CD8-positive, alpha-beta memory T cell (primary cell): ENCODE measurements around the gene SETD3. TPM values are rescaled to one million over a fixed set of nuclear protein-coding genes. Genes with fewer than 3 reads are reported as not detected.

Experiments used
- CTCF ChIA-PET: fragments of 350-600 bp; sonication (Branson Sonifier 250); formaldehyde crosslinking; loops from one replicate; lab custom pipeline; 2021; ENCODE audit warnings: antibody characterized with exemption; lab: Charles Lee
- POLR2A ChIA-PET: fragments of 350-600 bp; sonication (Branson Sonifier 250); formaldehyde crosslinking; loops from one replicate; lab custom pipeline; 2021; ENCODE audit warnings: antibody characterized with exemption; lab: Charles Lee
- DNase-seq, 5 donors: peaks; one replicate each; pipeline versions ENCODE4 v3.0.0 to v3.0.0-alpha.2; 2020 to 2022; ENCODE audit warnings: mixed read lengths in 1 of 5
- H3K27ac ChIP-seq: one replicate; pipeline ENCODE4 v1.7.0; 2013; ENCODE audit warnings: low read depth, mild to moderate bottlenecking, low read length, moderate library complexity
- H3K27me3 ChIP-seq: 2 replicates; pipeline ENCODE4 v1.7.0; 2013; ENCODE audit warnings: low read length, mild to moderate bottlenecking; ENCODE audit not compliant: insufficient read depth, poor library complexity, severe bottlenecking
- H3K36me3 ChIP-seq: 2 replicates; pipeline ENCODE4 v1.7.0; 2013; ENCODE audit warnings: mild to moderate bottlenecking, low read length, moderate library complexity; ENCODE audit not compliant: insufficient read depth
- H3K4me1 ChIP-seq: 2 replicates; pipeline ENCODE4 v1.7.0; 2013; ENCODE audit warnings: mild to moderate bottlenecking, low read length, moderate library complexity; ENCODE audit not compliant: insufficient read depth
- H3K4me3 ChIP-seq: 2 replicates; pipeline ENCODE4 v1.7.0; 2013; ENCODE audit warnings: mild to moderate bottlenecking, low read length
- H3K9me3 ChIP-seq: 2 replicates; pipeline ENCODE4 v1.7.0; 2013; ENCODE audit warnings: mild to moderate bottlenecking, low read length
- H3K27ac Mint-ChIP-seq, 8 donors: one replicate each; pipeline ENCODE4 v1.8.0; 2020 to 2021; ENCODE audit warnings: mixed read lengths in 8 of 8, mild to moderate bottlenecking in 6 of 8, inconsistent platforms in 3 of 8, moderate library complexity in 3 of 8
- H3K27me3 Mint-ChIP-seq, 2 donors: one replicate each; pipeline ENCODE4 v1.8.0; 2020 to 2021; ENCODE audit warnings: mixed read lengths in 2 of 2, mild to moderate bottlenecking in 1 of 2, moderate library complexity in 1 of 2
- H3K36me3 Mint-ChIP-seq, 3 donors: one replicate each; pipeline ENCODE4 v1.8.0; 2020 to 2021; ENCODE audit warnings: mixed read lengths in 3 of 3, inconsistent platforms in 1 of 3, mild to moderate bottlenecking in 1 of 3
- H3K4me1 Mint-ChIP-seq, 3 donors: one replicate each; pipeline ENCODE4 v1.8.0; 2020 to 2021; ENCODE audit warnings: mixed read lengths in 3 of 3, inconsistent platforms in 1 of 3, mild to moderate bottlenecking in 1 of 3
- H3K4me3 Mint-ChIP-seq, 7 donors: one replicate each; pipeline ENCODE4 v1.8.0; 2020 to 2021; ENCODE audit warnings: mixed read lengths in 7 of 7, mild to moderate bottlenecking in 6 of 7, moderate library complexity in 4 of 7, inconsistent platforms in 2 of 7
- H3K9me3 Mint-ChIP-seq, 5 donors: one replicate each; pipeline ENCODE4 v1.8.0; 2020 to 2022; ENCODE audit warnings: mixed read lengths in 5 of 5, mild to moderate bottlenecking in 3 of 5, moderate library complexity in 2 of 5, inconsistent platforms in 1 of 5
- polyA plus RNA-seq: library from polyadenylated mRNA; unstranded; fragments of 300-500 nt; fragmentation: Illumina TruSeq; gene quantifications from one replicate; pipeline ENCODE4 v1.2.3, GENCODE V29; 2021
- total RNA-seq, 2 experiments: library from RNA; stranded (reverse); gene quantifications; one replicate each; pipeline ENCODE4 v1.2.3, GENCODE V29; 2021

Gene SETD3
- total and polyA plus RNA-seq, 3 experiments from 2014 or later, result 52.1 to 57.9 (median 57.1) TPM

GRCh38 chr14:99515301-99516155 lies 34.9 kb upstream of the SETD3 start:
- no peak overlapping the region for H3K27ac Mint-ChIP-seq
- H3K36me3 ChIP-seq, result no peaks in the 10 kb centered on the region
- H3K27me3 Mint-ChIP-seq, result no peaks in the 10 kb centered on the region
- H3K4me1 Mint-ChIP-seq, result peaks cover 0 to 3% (median 0%) of the 10 kb centered on the region in 3 donors
- peaks cover 0 to 33% (median 0%) of the 10 kb centered on the region in 3 donors for H3K36me3 Mint-ChIP-seq
- H3K9me3 Mint-ChIP-seq, result no peaks in the 10 kb centered on the region
- H3K4me1 ChIP-seq, result no peaks in the 10 kb centered on the region
- ChIA-PET CTCF (interaction anchor here (1.0 to 1.3 kb wide), 2 partner anchors 9 to 172 kb away, joined by 3 read pairs; no protein-coding TSS in a partner anchor), POLR2A (interaction anchor here (0.6 kb wide), 1 partner anchor 169 kb away, joined by 3 read pairs; the partner anchor contains the start of gene CYP46A1)
- no peak for DNase-seq
- no peak overlapping the region for H3K4me3 Mint-ChIP-seq
- H3K27me3 ChIP-seq, result no peaks in the 10 kb centered on the region
- no peaks in the 10 kb centered on the region for H3K9me3 ChIP-seq
- no peak overlapping the region for H3K27ac ChIP-seq
- H3K4me3 ChIP-seq, result no peak overlapping the region

- DNase-seq, result no peak
- H3K9me3 ChIP-seq, result no peaks in the 10 kb centered on the region
- ChIA-PET POLR2A (no interaction called here), CTCF (no interaction called here)
- H3K27me3 Mint-ChIP-seq, result no peaks in the 10 kb centered on the region
- H3K36me3 ChIP-seq, result no peaks in the 10 kb centered on the region
- no peak overlapping the region for H3K27ac ChIP-seq
- H3K4me3 Mint-ChIP-seq, result no peak overlapping the region
- H3K27me3 ChIP-seq, result no peaks in the 10 kb centered on the region
- no peak overlapping the region for H3K4me3 ChIP-seq
- peaks cover 0 to 3% (median 0%) of the 10 kb centered on the region in 3 donors for H3K4me1 Mint-ChIP-seq
- no peak overlapping the region for H3K27ac Mint-ChIP-seq
- peaks cover 0 to 34% (median 0%) of the 10 kb centered on the region in 3 donors for H3K36me3 Mint-ChIP-seq
- no peaks in the 10 kb centered on the region for H3K9me3 Mint-ChIP-seq
- H3K4me1 ChIP-seq, result no peaks in the 10 kb centered on the region
Measured at GRCh38 chr14:99514552-99515300, 34.1 kb upstream of the SETD3 start.

GRCh38 chr14:99513946-99514551 lies 33.4 kb upstream of the SETD3 start:
- ChIA-PET CTCF (no interaction called here), POLR2A (no interaction called here)
- H3K27me3 Mint-ChIP-seq, result no peaks in the 10 kb centered on the region
- Histone ChIP-seq H3K4me1 (no peaks in the 10 kb centered on the region), H3K27me3 (no peaks in the 10 kb centered on the region), H3K9me3 (no peaks in the 10 kb centered on the region), H3K36me3 (peaks cover under 1% of the 10 kb centered on the region), H3K4me3 (no peak overlapping the region), H3K27ac (no peak overlapping the region)
- H3K36me3 Mint-ChIP-seq, result peaks cover 0 to 39% (median 2%) of the 10 kb centered on the region in 3 donors
- H3K4me1 Mint-ChIP-seq, result no peaks in the 10 kb centered on the region
- DNase-seq, result no peak
- H3K9me3 Mint-ChIP-seq, result no peaks in the 10 kb centered on the region
- H3K4me3 Mint-ChIP-seq, result no peak overlapping the region
- peak overlapping the region in 2 of 8 donors; percentile 11 to 22 for H3K27ac Mint-ChIP-seq

GRCh38 chr14:99513183-99513694 lies 32.6 kb upstream of the SETD3 start:
- H3K9me3 ChIP-seq, result no peaks in the 10 kb centered on the region
- peaks cover 9% of the 10 kb centered on the region for H3K36me3 ChIP-seq
- no peaks in the 10 kb centered on the region for H3K27me3 ChIP-seq
- no peaks in the 10 kb centered on the region for H3K4me1 ChIP-seq
- H3K4me3 ChIP-seq, result no peak overlapping the region
- H3K4me1 Mint-ChIP-seq, result no peaks in the 10 kb centered on the region
- H3K4me3 Mint-ChIP-seq, result peak overlapping the region in 1 of 7 donors; percentile 48
- H3K27me3 Mint-ChIP-seq, result no peaks in the 10 kb centered on the region
- CTCF ChIA-PET, result no interaction called here
- H3K27ac ChIP-seq, result no peak overlapping the region
- no peaks in the 10 kb centered on the region for H3K9me3 Mint-ChIP-seq
- DNase-seq, result no peak
- H3K36me3 Mint-ChIP-seq, result peaks cover 0 to 47% (median 7%) of the 10 kb centered on the region in 3 donors
- H3K27ac Mint-ChIP-seq, result peak overlapping the region in 1 of 8 donors; percentile 54
- POLR2A ChIA-PET, result no interaction called here

- Histone ChIP-seq H3K36me3 (peaks cover 15% of the 10 kb centered on the region), H3K4me3 (no peak overlapping the region), H3K4me1 (no peaks in the 10 kb centered on the region), H3K9me3 (no peaks in the 10 kb centered on the region), H3K27ac (no peak overlapping the region), H3K27me3 (no peaks in the 10 kb centered on the region)
- DNase-seq, result no peak
- H3K27ac Mint-ChIP-seq, result peak overlapping the region in 1 of 8 donors; percentile 27
- CTCF ChIA-PET, result no interaction called here
- no peaks in the 10 kb centered on the region for H3K9me3 Mint-ChIP-seq
- no peaks in the 10 kb centered on the region for H3K4me1 Mint-ChIP-seq
- no peaks in the 10 kb centered on the region for H3K27me3 Mint-ChIP-seq
- POLR2A ChIA-PET, result no interaction called here
- peaks cover 0 to 53% (median 7%) of the 10 kb centered on the region in 3 donors for H3K36me3 Mint-ChIP-seq
- H3K4me3 Mint-ChIP-seq, result no peak overlapping the region
Measured at GRCh38 chr14:99512571-99513182, 32.0 kb upstream of the SETD3 start.

- Mint-ChIP-seq H3K4me1 (no peaks in the 10 kb centered on the region), H3K9me3 (no peaks in the 10 kb centered on the region), H3K36me3 (peaks cover 0 to 59% (median 7%) of the 10 kb centered on the region in 3 donors), H3K4me3 (no peak overlapping the region), H3K27me3 (no peaks in the 10 kb centered on the region), H3K27ac (peak overlapping the region in 1 of 8 donors; percentile 27)
- no peak for DNase-seq
- Histone ChIP-seq H3K27ac (no peak overlapping the region), H3K36me3 (peaks cover 21% of the 10 kb centered on the region), H3K4me3 (no peak overlapping the region), H3K4me1 (no peaks in the 10 kb centered on the region), H3K27me3 (no peaks in the 10 kb centered on the region), H3K9me3 (no peaks in the 10 kb centered on the region)
- ChIA-PET POLR2A (no interaction called here), CTCF (no interaction called here)
Measured at GRCh38 chr14:99512110-99512449, 31.4 kb upstream of the SETD3 start.

- H3K4me3 Mint-ChIP-seq, result no peak overlapping the region
- H3K36me3 ChIP-seq, result peaks cover 26% of the 10 kb centered on the region
- CTCF ChIA-PET, result no interaction called here
Measured at GRCh38 chr14:99511421-99512109, 30.9 kb upstream of the SETD3 start.

More at GRCh38 chr14:99511421-99512109, 30.9 kb upstream of the SETD3 start:
- Histone ChIP-seq H3K27ac (no peak overlapping the region), H3K9me3 (no peaks in the 10 kb centered on the region), H3K27me3 (no peaks in the 10 kb centered on the region), H3K4me1 (no peaks in the 10 kb centered on the region), H3K4me3 (no peak overlapping the region)
- DNase-seq, result no peak
- POLR2A ChIA-PET, result interaction anchor here (1.2 kb wide), 1 partner anchor 95 kb away, joined by 3 read pairs; no protein-coding TSS in a partner anchor
- peak overlapping the region in 2 of 8 donors; percentile 20 to 41 for H3K27ac Mint-ChIP-seq
- no peaks in the 10 kb centered on the region for H3K27me3 Mint-ChIP-seq
- no peaks in the 10 kb centered on the region for H3K9me3 Mint-ChIP-seq
- peaks cover 0 to 64% (median 7%) of the 10 kb centered on the region in 3 donors for H3K36me3 Mint-ChIP-seq
- H3K4me1 Mint-ChIP-seq, result no peaks in the 10 kb centered on the region
